22Rv1 (cell line): ENCODE results near the gene RPN2.

Experiments used
- ZFX ChIP-seq: fragments of 450-650 bp; IDR thresholded peaks from 2 replicates; pipeline ENCODE4 v1.6.1; 2017; ENCODE audit warnings: antibody characterized with exemption, borderline replicate concordance
- TF ChIP-seq, protein P1 (sequence below): fragments of 450-650 bp; IDR thresholded peaks from 2 replicates; pipeline ENCODE4 v1.5.1; 2017; ENCODE audit warnings: mild to moderate bottlenecking

DNA sequence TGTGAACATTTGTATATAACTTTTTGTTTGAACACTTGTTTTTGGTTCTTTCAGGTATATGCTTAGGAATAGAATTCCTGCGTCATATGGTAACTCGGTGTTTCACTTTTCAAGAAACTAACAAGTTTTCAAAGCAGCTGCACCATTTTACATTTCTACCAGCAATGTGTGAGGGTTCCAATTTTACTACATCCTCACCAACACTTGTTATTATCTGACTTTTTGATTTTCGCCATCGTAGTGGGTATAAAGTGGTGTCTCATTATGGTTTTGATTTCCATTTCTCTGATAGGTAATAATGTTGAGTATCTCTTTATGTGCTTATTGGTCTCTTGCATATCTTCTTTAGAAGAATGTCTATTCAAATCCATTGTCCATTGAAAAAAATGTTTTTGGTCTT is 39.8 kb downstream of the RPN2 start:
- TF ChIP-seq, protein P1, sequence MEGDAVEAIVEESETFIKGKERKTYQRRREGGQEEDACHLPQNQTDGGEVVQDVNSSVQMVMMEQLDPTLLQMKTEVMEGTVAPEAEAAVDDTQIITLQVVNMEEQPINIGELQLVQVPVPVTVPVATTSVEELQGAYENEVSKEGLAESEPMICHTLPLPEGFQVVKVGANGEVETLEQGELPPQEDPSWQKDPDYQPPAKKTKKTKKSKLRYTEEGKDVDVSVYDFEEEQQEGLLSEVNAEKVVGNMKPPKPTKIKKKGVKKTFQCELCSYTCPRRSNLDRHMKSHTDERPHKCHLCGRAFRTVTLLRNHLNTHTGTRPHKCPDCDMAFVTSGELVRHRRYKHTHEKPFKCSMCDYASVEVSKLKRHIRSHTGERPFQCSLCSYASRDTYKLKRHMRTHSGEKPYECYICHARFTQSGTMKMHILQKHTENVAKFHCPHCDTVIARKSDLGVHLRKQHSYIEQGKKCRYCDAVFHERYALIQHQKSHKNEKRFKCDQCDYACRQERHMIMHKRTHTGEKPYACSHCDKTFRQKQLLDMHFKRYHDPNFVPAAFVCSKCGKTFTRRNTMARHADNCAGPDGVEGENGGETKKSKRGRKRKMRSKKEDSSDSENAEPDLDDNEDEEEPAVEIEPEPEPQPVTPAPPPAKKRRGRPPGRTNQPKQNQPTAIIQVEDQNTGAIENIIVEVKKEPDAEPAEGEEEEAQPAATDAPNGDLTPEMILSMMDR, result no peak
- TF ChIP-seq ZFX, result no peak
